ENCODE results near the gene PRR13.
"Not testable (repeated sequence)": the region's sequence is repeated elsewhere in the genome, so short reads cannot be mapped to it uniquely, and the experiment has no call there.

The PRR13 gene

DNA sequence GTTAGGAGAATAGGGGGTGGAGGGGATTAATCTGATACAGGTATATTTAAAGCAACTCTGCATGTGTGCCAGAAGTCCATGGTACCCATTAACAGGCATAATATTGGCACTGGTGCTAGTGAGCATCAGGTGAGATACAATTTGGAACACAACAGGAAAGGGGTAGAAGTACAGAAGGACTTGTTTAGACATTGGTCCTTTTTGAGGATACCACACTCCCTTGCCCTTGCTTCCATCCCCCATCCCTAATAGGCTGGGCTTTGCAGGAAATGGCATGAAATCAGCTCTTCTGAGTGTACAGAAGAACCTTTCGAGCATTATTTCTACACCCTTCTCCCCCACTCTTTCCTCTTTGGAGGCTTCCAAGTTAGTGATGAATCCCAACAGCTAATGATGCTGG, 26.7 kb downstream of the PRR13 start:
- DNase-seq (ENCODE audit: low read depth in 2 of 2): no peak

DNA sequence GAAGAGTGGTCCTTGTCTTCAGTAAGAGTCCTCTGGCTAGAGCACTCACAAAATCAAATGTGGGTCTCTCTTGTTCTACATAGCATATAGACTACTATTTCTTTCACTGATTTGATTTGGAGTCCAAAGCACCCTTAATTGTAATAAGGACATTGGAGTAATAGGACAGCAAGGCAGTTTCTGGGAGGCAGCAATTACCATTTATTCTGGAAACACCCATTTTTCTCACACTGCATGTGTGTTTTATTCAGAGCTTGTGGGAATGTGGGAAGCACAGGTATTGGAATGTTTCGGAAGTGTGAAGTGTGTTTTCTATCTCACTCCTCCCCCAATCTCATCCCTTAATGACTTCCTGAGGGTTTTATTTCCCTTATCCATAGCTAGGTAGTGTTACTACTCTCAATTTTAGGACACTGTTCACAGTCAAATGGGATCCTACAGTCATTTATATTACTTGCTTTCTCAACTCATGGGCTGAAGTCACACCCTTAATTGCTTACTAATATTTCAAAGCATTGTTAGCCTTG, 30.6 kb downstream of the PRR13 start:
- DNase-seq (ENCODE audit: low read depth in 2 of 2): no peak

DNA sequence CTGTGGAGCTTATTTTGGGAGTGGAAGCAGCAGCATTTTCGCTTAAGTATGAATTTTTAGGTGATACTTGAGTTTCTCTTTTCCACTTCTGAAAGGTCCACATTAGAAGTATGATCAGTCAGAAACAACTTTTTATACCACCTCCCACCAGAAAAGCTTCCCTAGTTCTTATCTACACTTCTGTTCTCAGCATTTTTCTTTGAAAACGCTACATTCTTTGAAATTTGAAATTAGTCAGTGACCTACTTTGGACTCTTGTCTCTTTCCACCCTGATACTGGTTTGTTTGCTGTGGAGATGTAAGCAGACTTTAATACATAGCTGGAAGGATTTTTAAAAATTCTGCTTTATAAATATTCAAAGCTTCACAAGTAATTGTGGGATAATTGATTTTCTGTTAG, 32.5 kb downstream of the PRR13 start:
- DNase-seq (ENCODE audit: low read depth in 2 of 2): no peak

DNA sequence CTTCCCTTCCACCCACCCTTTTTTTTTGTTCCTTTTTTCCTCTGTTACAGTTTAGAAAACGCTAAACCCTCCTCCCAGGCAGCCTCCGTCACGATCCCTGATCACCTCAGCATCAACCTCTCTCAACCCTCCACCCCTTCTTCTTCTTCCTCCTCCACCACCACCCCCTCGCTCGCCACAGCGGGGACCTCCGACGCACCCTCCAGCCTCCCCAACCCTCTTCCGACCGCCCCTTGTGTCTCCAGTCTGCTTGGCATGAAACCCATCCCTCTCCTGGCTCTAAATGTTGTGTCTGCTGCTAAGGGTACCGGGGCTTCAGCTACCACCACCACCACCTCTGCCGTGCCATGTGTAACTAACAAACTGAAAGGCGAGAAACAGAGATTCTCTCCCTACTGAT, 33.3 kb downstream of the PRR13 start:
- DNase-seq (ENCODE audit: low read depth in 2 of 2): no peak

DNA sequence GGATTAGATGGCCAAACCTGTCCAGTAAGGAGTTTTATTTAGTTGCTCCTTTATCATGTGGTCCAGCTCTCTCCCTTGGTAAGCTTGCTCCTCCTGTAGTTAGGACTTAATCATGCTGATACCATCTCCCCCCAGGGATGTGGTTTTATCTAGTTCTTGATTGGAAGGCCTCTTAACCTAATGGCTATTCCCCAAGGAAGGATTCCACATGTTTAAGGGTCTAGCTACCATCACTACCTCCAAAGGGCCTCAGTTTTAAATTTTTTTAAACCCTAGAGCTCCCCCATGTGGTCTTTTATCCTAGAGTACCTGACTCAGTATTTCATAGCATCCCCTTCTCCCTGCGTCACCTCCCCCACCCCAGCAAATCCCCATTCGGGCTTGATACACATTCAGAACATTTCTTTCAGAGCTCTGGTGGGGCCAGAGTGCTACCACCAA, 35.3 kb downstream of the PRR13 start:
- DNase-seq (ENCODE audit: low read depth in 2 of 2): no peak

DNA sequence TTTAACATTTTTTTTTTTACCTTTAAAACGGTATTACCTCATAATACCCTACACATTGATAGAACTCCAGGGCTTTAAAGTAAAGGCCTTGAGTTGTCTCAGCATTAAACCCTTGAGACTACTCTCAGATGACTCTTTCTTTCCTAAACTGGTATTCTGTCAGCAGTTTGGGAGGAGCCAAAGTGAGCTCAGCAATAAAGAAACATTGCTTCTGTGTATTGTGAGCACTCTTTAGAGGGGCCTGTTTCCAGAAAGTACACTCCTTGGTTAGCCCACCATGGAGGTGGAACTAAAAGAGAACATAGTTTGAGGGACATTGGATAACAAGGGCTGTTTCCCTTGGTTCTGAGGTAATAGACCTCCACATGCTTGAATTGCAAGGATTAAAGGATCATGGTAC, 37.3 kb downstream of the PRR13 start:
- DNase-seq (ENCODE audit: low read depth in 2 of 2): no peak

DNA sequence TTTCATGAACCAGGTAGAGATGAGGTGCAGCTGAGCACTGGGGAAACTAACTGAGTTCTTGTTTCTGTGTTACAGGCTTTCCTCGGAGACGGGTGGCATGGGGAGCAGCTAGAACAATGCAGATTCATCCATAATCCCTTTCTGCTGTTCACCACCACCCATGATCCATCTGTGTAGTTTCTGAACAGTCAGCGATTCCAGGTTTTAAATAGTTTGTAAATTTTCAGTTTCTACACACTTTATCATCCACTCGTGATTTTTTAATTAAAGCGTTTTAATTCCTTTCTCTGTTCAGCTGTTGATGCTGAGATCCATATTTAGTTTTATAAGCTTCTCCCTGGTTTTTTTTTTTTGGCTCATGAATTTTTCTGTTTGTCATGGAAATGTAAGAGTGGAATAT, 37.8 kb downstream of the PRR13 start:
- DNase-seq (ENCODE audit: low read depth in 2 of 2): no peak

DNA sequence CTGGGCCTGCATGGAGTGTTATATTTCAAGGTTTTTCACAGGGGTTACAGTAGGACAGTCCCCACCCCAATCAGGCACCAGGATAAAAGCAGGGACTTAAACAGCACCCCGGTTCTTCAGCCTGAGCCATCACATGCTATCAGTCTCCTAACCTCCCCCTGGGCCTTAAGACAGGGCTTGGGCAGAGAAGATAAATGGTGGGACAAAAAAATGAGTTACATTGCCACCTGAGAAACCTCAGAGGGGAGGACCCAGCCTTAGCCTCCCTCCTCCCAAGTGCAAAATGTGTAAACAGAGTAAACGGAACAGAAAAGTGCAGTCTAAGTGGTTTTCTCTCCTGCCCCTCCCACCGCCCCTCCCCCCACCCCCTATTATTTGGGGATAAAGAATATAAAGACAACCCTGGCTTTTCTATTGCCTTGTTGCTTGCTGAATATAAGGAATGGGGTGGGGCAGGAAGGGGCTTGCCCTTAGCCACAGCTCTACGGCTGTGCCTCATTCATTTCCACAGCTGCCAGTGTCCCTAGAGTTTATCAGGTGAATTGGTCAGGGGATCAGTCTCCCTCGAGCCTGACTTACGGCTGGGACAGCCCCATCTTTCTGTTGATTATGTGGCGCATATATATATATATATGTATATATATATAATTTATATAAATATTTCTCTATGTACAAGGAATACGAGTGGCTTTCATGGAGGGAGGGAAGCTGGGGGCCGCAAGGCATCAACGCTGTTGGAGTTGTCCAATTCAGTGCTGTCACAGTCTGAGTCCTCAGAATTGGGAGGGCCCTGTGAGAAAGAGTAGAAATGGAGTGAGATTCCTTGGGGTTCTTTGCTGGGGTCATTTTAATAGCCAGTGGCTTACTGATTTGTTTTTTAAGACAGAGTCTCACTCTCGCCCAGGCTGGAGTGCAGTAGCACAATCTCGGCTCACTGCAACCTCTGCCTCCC, 39.2 kb downstream of the PRR13 start:
- no peak for DNase-seq (ENCODE audit: low read depth in 2 of 2)

DNA sequence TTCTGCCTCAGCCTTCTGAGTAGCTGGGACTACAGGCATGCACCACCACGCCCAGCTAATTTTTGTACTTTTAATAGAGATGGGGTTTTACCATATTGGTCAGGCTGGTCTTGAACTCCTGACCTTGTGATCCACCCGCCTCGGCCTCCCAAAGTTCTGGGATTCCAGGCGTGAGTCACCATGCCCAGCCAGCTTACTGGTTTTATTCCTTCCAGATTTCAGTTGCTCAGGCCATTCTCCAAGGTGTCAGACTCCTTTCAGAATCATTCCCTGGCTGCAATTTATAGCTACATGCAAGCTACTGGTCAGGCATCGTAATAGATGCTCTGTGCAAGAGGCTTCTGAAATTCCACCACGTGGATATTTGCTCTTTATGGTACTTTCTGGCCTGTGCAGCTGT, 39.9 kb downstream of the PRR13 start:
- DNase-seq (ENCODE audit: low read depth in 2 of 2): not testable (repeated sequence)

DNA sequence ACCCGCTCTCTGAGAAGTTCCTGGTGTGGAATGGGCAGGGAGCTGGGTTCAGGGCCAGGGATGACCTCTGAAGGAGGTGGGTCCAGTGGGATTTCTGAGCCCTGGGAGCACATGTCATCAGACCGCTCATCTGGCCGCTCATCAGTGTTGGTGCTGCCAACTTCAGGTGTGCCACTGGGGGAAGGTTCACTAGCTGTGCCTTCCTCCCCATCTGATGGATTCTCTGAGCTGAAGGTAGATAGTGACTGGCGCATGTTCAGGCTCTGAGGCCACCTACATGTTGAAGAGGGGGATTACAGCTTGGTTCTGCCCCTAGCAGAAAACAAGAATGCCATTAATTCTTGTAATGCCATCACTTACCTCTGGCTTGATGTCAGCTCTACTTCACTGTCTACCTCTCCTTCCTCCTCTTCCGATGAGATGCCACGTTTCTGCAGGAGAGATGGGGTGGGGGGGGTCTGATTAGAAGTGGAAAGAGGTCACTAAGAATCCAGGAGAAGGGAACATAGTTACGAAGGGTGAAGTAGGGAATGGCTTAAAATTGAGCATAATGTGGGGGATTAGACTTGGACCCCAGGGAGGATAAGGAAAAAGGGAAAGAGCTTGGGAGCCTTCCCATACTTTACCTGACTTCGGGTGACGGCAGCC, 40.5 kb downstream of the PRR13 start:
- DNase-seq (ENCODE audit: low read depth in 2 of 2): no peak

DNA sequence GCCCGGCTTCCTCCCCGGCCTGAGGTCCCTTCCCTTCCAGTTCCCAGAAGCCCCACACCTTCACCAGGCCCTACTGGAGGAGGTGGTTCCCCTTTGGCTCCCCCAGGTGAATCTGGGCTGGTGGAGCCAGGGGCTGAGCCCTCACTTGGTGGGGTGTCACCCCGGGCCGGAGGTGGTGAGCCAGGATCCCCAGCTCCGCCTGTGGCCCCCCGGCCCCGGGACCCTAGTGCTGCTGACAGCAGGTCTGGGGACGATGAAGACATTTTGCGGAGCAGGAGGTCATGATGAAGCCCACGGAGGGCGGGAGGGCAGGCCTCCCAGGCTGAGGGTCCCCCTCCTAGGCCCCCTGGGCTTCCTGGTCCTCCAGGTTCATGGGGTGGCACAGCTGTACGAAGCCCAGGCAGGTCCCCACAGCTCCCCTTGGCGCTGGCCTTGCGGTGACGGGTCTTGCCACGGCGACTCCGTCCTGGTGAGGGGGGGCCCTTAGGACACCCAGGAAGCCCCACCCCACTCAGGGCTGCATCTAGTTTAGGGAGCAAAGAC, 41.2 kb downstream of the PRR13 start:
- no peak for DNase-seq (ENCODE audit: low read depth in 2 of 2)

DNA sequence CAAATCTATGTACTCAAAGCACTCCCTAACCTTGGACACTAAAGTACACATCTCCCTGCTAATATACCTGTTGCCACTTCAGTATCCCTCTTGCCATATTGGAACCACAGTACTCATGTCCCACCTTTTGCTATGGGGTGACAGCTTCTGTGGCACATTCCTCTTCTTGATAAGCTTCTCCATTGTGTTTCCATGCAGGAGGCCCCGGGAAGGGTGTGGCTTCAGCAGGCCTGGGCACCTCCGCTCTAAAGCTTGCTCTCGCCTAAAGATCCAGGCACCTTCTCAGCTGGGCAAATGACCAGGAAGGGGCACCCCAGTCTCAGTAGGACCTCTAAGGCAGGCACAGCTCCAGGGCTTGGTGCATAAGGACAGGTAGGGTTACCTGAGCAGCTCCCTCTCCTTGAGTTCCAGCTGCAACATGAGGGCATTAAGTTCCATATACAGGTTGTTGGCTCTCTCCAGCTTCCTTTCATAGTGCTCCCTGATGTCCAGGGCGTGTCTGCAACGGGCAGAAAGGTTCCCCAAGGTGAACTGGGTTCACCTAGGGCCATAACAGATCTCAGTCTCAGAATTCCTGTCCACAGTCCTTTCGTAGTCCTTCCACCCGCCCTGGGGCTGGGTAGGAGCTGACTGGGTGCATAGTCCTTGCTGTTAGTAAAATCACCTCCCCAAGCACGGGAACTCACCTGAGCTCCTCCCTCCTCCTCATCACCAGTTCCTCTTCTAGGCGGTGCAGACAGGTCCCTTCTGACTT, 41.9 kb downstream of the PRR13 start:
- DNase-seq (ENCODE audit: low read depth in 2 of 2): no peak

DNA sequence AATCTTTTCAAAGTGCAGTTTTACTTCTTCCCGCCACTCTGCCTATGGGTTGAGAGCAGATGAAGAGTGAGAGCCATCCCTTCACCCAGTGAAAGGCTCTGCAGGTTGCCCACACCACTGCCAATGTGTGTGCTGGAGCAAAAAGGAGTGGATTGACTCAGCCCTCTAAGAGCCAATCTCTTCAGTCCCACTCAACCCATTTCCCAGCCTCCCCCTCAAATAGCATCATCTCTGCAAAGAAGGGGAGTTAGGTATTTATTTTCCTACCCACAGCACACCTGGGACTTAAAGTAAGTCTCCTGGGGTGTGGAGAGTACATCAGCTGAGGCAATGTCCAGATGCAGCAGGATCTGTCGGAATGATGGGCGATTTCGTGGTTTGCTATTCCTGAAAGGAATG, 42.4 kb downstream of the PRR13 start:
- no peak for DNase-seq (ENCODE audit: low read depth in 2 of 2)

DNA sequence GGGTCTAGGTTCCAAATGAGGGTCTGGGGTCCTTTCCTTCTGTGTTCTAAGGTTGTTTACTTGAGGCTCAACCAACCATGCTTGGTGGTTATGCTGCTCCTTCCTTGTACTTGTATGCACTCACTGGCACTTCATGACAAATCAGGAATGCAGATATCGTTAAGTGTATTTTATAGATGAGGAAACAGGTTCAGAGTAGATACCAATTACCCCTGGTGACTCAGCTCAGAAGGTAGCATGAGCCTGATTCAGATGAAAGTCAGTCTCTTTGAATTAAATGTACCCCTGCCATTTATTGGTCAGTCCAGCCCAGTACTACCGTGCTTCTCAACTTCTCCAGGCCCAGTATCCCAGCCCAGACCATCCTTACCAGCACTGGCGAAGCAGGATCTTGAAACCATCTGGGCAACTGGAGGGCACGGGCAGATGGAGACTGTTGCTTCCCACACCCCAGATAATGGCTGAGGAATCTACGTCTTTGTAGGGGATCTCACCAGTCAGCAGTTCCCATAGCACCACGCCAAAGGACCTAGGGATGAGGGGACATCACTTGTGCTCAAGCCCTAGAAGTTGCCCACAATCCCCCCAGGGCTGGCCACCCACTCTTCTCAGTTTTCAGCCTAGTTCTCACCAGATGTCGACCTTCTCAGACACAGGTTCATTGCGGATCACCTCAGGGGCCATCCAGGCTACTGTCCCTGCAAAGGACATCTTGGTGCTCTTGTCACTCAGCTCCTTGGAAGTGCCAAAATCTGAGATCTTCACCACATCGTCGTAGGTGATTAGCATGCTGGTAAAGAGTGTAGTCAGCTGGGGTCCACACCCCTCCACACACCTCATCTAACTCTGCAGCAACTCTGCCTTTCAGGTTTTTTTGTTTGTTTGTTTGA, 43.4 kb downstream of the PRR13 start:
- no peak for DNase-seq (ENCODE audit: low read depth in 2 of 2)

DNA sequence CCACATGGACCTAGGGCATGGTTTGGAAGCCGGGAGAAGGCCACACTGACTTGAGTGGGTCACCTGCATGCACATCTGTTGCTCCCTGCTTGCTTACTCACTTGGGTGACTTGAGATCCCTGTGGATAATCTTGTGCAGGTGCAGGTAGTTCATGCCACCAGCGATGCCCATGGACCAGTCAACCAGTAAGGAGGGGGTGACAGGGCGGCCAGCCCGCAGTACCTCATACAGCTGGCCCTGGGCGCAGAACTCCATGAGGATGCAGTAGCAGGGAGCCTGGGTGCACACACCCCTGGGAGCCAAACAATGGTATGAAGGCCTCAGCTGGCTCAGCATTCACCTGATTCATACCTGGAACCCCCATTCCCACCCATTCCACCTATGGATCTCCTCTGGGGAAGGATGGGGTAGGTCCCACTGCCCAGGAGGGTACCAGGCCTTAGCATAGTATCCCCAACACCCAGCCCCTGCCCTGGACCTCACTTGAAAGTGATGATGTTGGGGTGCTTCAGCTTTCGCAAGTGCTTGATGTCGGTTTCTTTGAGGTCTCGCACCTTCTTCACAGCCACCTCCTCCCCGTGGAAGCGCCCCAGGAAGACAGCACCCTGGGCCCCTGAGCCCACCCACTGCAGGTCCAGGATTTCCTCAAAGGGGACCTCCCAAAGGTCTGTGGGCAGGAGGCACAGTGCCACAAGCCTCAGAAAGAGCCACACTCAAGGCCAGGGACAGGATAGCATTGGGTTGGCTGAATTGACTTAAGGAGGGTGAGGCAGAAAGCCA, 44.6 kb downstream of the PRR13 start:
- DNase-seq (ENCODE audit: low read depth in 2 of 2): no peak

DNA sequence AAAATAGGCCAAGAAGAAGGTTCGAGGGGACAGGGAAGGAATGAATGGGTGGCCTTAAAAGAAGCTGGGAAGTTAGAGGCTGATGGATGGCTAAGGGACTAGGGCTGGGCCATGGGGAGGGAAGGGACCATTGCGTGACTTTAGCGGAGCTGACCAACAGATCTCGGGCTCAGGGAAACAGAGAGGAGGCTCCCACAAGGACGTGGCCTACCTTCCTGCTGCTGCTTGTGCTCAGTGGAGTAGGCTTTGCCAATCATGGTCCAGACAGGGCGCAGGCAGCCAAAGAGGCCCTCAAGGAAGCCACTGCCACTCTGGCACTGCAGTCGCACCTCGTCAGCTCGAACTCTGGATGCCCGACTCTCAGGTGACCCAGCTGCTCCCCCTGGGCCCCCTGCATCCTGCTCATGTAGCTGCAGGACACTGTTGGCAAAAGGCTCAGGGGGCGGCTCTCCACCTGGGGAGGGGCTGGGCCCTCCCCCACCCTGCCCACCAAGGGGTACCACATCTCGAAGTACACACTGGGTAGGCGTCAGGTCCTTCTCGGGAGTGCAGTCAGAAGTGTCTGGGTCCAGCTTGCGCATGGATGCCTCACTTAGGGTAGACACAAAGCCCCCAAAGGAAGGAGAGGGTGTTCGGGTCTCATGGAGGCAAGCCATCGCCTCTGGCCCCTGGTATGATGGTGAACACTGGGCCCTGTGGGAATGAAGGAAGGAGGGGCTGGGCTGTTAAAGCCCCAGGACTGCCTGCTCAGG, 45.4 kb downstream of the PRR13 start:
- DNase-seq (ENCODE audit: low read depth in 2 of 2): no peak

DNA sequence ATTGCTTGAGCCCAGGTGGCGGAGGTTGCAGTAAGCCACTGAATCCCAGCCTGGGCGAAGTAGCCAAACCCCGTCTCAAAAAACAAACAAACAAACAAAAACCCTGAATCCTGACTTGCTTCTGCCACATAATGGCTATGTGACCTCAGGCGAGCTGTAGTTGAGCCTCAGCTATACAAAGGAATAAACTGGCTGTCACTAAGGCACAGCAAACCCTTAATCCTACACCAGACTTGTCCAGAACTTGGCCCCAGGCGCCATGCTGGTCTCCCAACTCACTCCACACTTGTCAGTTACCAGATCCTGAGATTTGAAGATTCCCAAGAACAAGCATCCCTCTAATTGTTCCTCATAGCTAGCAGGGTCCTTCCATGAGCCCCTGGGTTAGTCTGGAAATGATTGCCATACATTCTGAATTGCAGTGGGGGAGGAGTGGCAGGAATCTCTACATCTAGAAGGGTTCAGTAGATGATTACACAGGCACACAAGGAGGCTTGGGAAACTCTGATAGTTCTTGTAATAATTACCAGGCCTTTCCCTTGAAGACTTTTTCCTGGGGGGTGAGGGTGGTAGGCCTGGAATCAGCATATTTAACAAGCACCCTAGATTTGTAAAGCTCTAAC, 47.8 kb downstream of the PRR13 start:
- no peak for DNase-seq (ENCODE audit: low read depth in 2 of 2)

DNA sequence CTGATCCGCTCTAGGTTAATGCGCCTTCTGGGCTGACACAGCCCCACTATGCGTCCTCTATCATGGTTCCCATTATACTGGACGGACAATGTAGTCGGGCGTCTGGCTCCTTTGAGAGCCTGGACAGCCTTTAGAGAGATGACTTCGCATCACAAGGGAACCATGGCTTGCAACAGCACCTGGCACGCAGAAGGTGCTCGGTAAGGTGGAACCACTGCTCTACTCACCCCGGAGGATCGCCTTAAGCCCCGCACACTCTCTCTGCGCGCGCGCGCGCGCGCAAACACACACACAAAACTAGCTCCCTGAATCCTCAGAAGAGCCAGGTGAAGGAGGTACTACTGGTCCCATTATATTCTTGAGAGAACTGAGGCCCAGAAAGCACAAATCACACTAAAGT, 50.7 kb downstream of the PRR13 start:
- DNase-seq (ENCODE audit: low read depth in 2 of 2): no peak

Measured in stimulated activated CD4-positive, alpha-beta T cell treated with anti-CD3 and anti-CD28 coated beads, Interleukin-12 subunit alpha, Interleukin-12 subunit beta, amount 100 ng/mL, for 24 hours (primary cell).